ENCODE results near the gene DYSF. TPM values are rescaled to one million over a fixed set of nuclear protein-coding genes. Genes with fewer than 3 reads are reported as not detected.

DYSF gene
- total RNA-seq, 1 donor from 2014 or later = 15.2 TPM

GRCh38 chr2:71691747-71692441 lies 238.5 kb downstream of the DYSF start:
- DNase-seq (ENCODE audit: low spot score) = no peak

- DNase-seq (ENCODE audit: low spot score) = no peak
Observed at GRCh38 chr2:71692621-71693277, 239.4 kb downstream of the DYSF start.

GRCh38 chr2:71693286-71694270 lies 240.2 kb downstream of the DYSF start:
- DNase-seq (ENCODE audit: low spot score) = no peak

- no peak for DNase-seq (ENCODE audit: low spot score)
Observed at GRCh38 chr2:71694501-71695234, 241.3 kb downstream of the DYSF start.

- no peak for DNase-seq (ENCODE audit: low spot score)
Observed at GRCh38 chr2:71695235-71696120, 242.1 kb downstream of the DYSF start.

GRCh38 chr2:71696381-71696780 lies 243.0 kb downstream of the DYSF start:
- DNase-seq (ENCODE audit: low spot score) = no peak

GRCh38 chr2:71697106-71698004 lies 244.0 kb downstream of the DYSF start:
- DNase-seq (ENCODE audit: low spot score) = no peak

- DNase-seq (ENCODE audit: low spot score) = no peak
Observed at GRCh38 chr2:71699428-71699827, 246.1 kb downstream of the DYSF start.

- no peak for DNase-seq (ENCODE audit: low spot score)
Observed at GRCh38 chr2:71700041-71700657, 246.8 kb downstream of the DYSF start.

GRCh38 chr2:71700658-71701397 lies 247.5 kb downstream of the DYSF start:
- peak; percentile 53 for DNase-seq (ENCODE audit: low spot score)

GRCh38 chr2:71702071-71702970 lies 249.0 kb downstream of the DYSF start:
- DNase-seq (ENCODE audit: low spot score) = no peak

- no peak for DNase-seq (ENCODE audit: low spot score)
Observed at GRCh38 chr2:71702971-71703898, 249.9 kb downstream of the DYSF start.

GRCh38 chr2:71704131-71704561 lies 250.8 kb downstream of the DYSF start:
- DNase-seq (ENCODE audit: low spot score) = no peak

- no peak for DNase-seq (ENCODE audit: low spot score)
Observed at GRCh38 chr2:71704688-71705087, 251.3 kb downstream of the DYSF start.

GRCh38 chr2:71705171-71705960 lies 252.0 kb downstream of the DYSF start:
- DNase-seq (ENCODE audit: low spot score) = no peak
